OCI-LY7 (cell line): ENCODE data around the gene CEP131. TPM values are rescaled to one million over a fixed set of nuclear protein-coding genes. Genes with fewer than 3 reads are reported as not detected.
"Not testable (repeated sequence)": the region's sequence is repeated elsewhere in the genome, so short reads cannot be mapped to it uniquely, and the experiment has no call there.

Source experiments
- BruUV-seq: library from RNA; stranded (reverse); fragments of 400-500 nt; replicated peaks from 2 replicates; lab custom pipeline; 2021; lab: Mats Ljungman, UMichigan
- CTCF ChIA-PET: fragments of 300-600 bp; sonication (Branson Sonifier 250); formaldehyde crosslinking; loops from one replicate; lab custom pipeline; 2022; ENCODE audit warnings: antibody characterized with exemption; ENCODE audit not compliant: unreplicated experiment; lab: Charles Lee
- POLR2A ChIA-PET: fragments of 300-600 bp; sonication (Branson Sonifier 250); formaldehyde crosslinking; loops from one replicate; lab custom pipeline; 2022; ENCODE audit warnings: antibody characterized with exemption; lab: Charles Lee
- DNase-seq: peaks from one replicate; pipeline ENCODE4 v3.0.0-alpha.2; 2015; ENCODE audit warnings: low spot score
- H2AFZ ChIP-seq: fragments of 200-600 bp; sonication (generic), shearing (Covaris generic); 2 replicates; pipeline ENCODE4 v1.6.1; 2014; ENCODE audit warnings: mild to moderate bottlenecking, antibody characterized with exemption, low read length, moderate library complexity
- H3K27ac ChIP-seq: fragments of 200-600 bp; sonication (generic); 2 replicates; pipeline ENCODE4 v1.5.1; 2014; ENCODE audit warnings: mixed run types, low read depth, mild to moderate bottlenecking, moderate library complexity, low read length, inconsistent platforms; ENCODE audit not compliant: poor library complexity, severe bottlenecking
- H3K36me3 ChIP-seq: fragments of 200-600 bp; sonication (generic); 2 replicates; pipeline ENCODE4 v1.6.1; 2014; ENCODE audit warnings: mild to moderate bottlenecking, antibody characterized with exemption, low read length, moderate library complexity, mixed read lengths; ENCODE audit not compliant: insufficient read depth
- H3K4me1 ChIP-seq: fragments of 200-600 bp; sonication (generic); 2 replicates; pipeline ENCODE4 v1.5.1; 2014; ENCODE audit warnings: mild to moderate bottlenecking, low read length; ENCODE audit not compliant: insufficient read depth, poor library complexity, severe bottlenecking
- H3K4me2 ChIP-seq: fragments of 200-600 bp; sonication (generic); 2 replicates; pipeline ENCODE4 v1.6.1; 2014; ENCODE audit warnings: mild to moderate bottlenecking, low read length
- H3K4me3 ChIP-seq: fragments of 200-600 bp; sonication (generic); 2 replicates; pipeline ENCODE4 v1.5.1; 2014; ENCODE audit warnings: mild to moderate bottlenecking, low read depth, low read length; ENCODE audit not compliant: poor library complexity, severe bottlenecking
- H3K79me2 ChIP-seq: fragments of 200-600 bp; sonication (generic); 2 replicates; pipeline ENCODE4 v1.6.1; 2016; ENCODE audit warnings: low read depth, mild to moderate bottlenecking, low read length, moderate library complexity, mixed read lengths; ENCODE audit not compliant: insufficient read depth
- H3K9me2 ChIP-seq: fragments of 200-600 bp; sonication (generic); 2 replicates; pipeline ENCODE4 v1.6.1; 2016; ENCODE audit warnings: mild to moderate bottlenecking, low read length, mixed read lengths; ENCODE audit not compliant: insufficient read depth
- H3K9me3 ChIP-seq: fragments of 200-600 bp; sonication (generic); 2 replicates; pipeline ENCODE4 v1.6.1; 2014; ENCODE audit warnings: mild to moderate bottlenecking, mixed run types, low read length, mixed read lengths
- H4K20me1 ChIP-seq: fragments of 200-600 bp; sonication (generic); 2 replicates; pipeline ENCODE4 v1.6.1; 2014; ENCODE audit warnings: mild to moderate bottlenecking, antibody characterized with exemption, low read length, moderate library complexity, mixed read lengths; ENCODE audit not compliant: insufficient read depth
- CTCF ChIP-seq: fragments of 200-600 bp; sonication (generic); conservative IDR thresholded peaks from 2 replicates; pipeline ENCODE4 v1.5.1; 2014; ENCODE audit warnings: mild to moderate bottlenecking, antibody characterized with exemption, low read length, moderate library complexity, mixed read lengths
- EZH2phosphoT487 ChIP-seq: fragments of 200-600 bp; sonication (generic); IDR thresholded peaks from 2 replicates; pipeline ENCODE4 v1.6.1; 2018; ENCODE audit warnings: low read depth, borderline replicate concordance, mild to moderate bottlenecking, mixed run types, antibody characterized with exemption, low read length, moderate library complexity, mixed read lengths
- intact Hi-C: fragments of 100-400 bp; cut with micrococcal nuclease; formaldehyde crosslinking; loops from one replicate; pipeline ENCODE4 v1.10.0; 2022; ENCODE audit not compliant: unreplicated experiment
- total RNA-seq, 2 experiments: library from RNA; depleted of rRNA in 1 of 2; stranded (reverse); fragments of >200 nt in 1 of 2; shearing (Covaris generic) in 1 of 2; gene quantifications; 2 replicates each; pipeline ENCODE4 v1.2.3, GENCODE V29; 2014 to 2022

CEP131 gene
- total RNA-seq, 2 experiments from 2014 or later, result 32.9 to 38.6 TPM

GRCh38 chr17:81156866-81157805 is 65.6 kb downstream of the CEP131 start:
- Histone ChIP-seq H2AFZ (no peak overlapping the region), H3K4me2 (no peak overlapping the region), H3K27ac (no peak overlapping the region), H3K9me3 (no peaks in the 10 kb centered on the region), H3K9me2 (no peaks in the 10 kb centered on the region), H3K4me3 (no peak overlapping the region), H3K4me1 (no peaks in the 10 kb centered on the region), H3K36me3 (no peaks in the 10 kb centered on the region), H4K20me1 (no peaks in the 10 kb centered on the region), H3K79me2 (no peaks in the 10 kb centered on the region)
- intact Hi-C loops, result no loop called here
- BruUV-seq, result no TSS peak
- CTCF ChIA-PET, result no interaction called here
- DNase-seq, result no peak
- TF ChIP-seq EZH2phosphoT487 (no peak), CTCF (no peak)
- POLR2A ChIA-PET, result interaction anchor here (0.6 kb wide), 1 partner anchor 1631 kb away, joined by 3 read pairs; no protein-coding TSS in a partner anchor

- BruUV-seq, result no TSS peak
- ChIA-PET CTCF (no interaction called here), POLR2A (no interaction called here)
- Histone ChIP-seq H3K9me2 (no peaks in the 10 kb centered on the region), H3K36me3 (no peaks in the 10 kb centered on the region), H3K27ac (no peak overlapping the region), H3K9me3 (no peaks in the 10 kb centered on the region), H3K4me3 (no peak overlapping the region), H3K79me2 (no peaks in the 10 kb centered on the region), H3K4me2 (no peak overlapping the region), H2AFZ (no peak overlapping the region), H4K20me1 (no peaks in the 10 kb centered on the region), H3K4me1 (no peaks in the 10 kb centered on the region)
- no peak for DNase-seq
- intact Hi-C loops, result no loop called here
- no peak for TF ChIP-seq EZH2phosphoT487
- no peak for TF ChIP-seq CTCF
Observed at GRCh38 chr17:81154961-81155360, 67.8 kb downstream of the CEP131 start.

- POLR2A ChIA-PET, result interaction anchor here (0.6 kb wide), 1 partner anchor 8 kb away, joined by 5 read pairs; no protein-coding TSS in a partner anchor
- H3K4me2 ChIP-seq, CTCF ChIA-PET, H2AFZ ChIP-seq, H3K36me3 ChIP-seq, H3K9me2 ChIP-seq, H4K20me1 ChIP-seq, H3K27ac ChIP-seq, H3K4me1 ChIP-seq, intact Hi-C loops, H3K9me3 ChIP-seq, H3K79me2 ChIP-seq, BruUV-seq, H3K4me3 ChIP-seq, DNase-seq: not testable (repeated sequence)
Observed at GRCh38 chr17:81154016-81154415, 68.7 kb downstream of the CEP131 start.
